ENCODE results near the gene MAGEA1.

GRCh38 chrX:153153516-153153915, 25.6 kb upstream of the MAGEA1 start:
- no peak for TF ChIP-seq EZH2 (IDR thresholded peaks at IDR 0.05; ENCODE audit: borderline replicate concordance, low read depth, low read length, severe bottlenecking)
- TF ChIP-seq FOS (IDR thresholded peaks at IDR 0.05; ENCODE audit: borderline replicate concordance, insufficient read depth, low read length): no peak
- no peak for TF ChIP-seq CTCF (IDR thresholded peaks at IDR 0.05; ENCODE audit: extremely low read depth in 1 of 2, insufficient read depth in 1 of 2, low read depth in 1 of 2, low read length in 2 of 2)
- TF ChIP-seq POLR2AphosphoS5 (IDR thresholded peaks at IDR 0.05; ENCODE audit: insufficient read depth, low read depth, low read length): no peak
- no peak for TF ChIP-seq MAX (IDR thresholded peaks at IDR 0.05; ENCODE audit: insufficient read depth, insufficient read length)
- no peak for TF ChIP-seq JUN (IDR thresholded peaks at IDR 0.05; ENCODE audit: borderline replicate concordance, insufficient read depth, insufficient read length, low read depth)

Measured in endothelial cell of umbilical vein (primary cell).